Measurements from ENCODE around the gene MYH16. TPM values are rescaled to one million over a fixed set of nuclear protein-coding genes. Genes with fewer than 3 reads are reported as not detected.
"Not testable (repeated sequence)": the region's sequence is repeated elsewhere in the genome, so short reads cannot be mapped to it uniquely, and the experiment has no call there.

The MYH16 gene
- total RNA-seq, 4 donors from 2014 or later = not detected

DNA sequence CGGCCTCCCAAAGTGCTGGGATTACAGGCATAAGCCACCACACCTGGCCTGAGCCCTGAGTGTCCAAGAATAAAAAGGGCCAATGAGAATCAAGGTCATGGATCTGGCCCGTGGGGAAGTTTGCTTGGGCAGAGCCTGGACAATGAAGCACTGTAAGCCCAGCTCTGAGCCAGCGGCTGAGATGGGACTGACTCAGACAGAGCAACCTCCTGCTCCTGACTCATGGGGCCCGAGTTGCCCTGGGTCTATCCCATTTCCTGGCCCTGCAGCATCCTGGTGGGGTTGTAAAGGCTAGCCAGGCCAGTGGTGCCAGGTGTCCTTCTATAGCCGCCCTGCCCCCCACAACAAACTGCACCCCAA, 5.2 kb upstream of the MYH16 start:
- no peak overlapping the region for H3K4me3 ChIP-seq (replicated peaks in 1 of 3)
- TF ChIP-seq, protein P1, sequence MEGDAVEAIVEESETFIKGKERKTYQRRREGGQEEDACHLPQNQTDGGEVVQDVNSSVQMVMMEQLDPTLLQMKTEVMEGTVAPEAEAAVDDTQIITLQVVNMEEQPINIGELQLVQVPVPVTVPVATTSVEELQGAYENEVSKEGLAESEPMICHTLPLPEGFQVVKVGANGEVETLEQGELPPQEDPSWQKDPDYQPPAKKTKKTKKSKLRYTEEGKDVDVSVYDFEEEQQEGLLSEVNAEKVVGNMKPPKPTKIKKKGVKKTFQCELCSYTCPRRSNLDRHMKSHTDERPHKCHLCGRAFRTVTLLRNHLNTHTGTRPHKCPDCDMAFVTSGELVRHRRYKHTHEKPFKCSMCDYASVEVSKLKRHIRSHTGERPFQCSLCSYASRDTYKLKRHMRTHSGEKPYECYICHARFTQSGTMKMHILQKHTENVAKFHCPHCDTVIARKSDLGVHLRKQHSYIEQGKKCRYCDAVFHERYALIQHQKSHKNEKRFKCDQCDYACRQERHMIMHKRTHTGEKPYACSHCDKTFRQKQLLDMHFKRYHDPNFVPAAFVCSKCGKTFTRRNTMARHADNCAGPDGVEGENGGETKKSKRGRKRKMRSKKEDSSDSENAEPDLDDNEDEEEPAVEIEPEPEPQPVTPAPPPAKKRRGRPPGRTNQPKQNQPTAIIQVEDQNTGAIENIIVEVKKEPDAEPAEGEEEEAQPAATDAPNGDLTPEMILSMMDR (IDR thresholded peaks at IDR 0.05) = no peak
- TF ChIP-seq POLR2A (IDR thresholded peaks at IDR 0.05) = no peak
- DNase-seq = no peak
- H3K36me3 ChIP-seq = no peaks in the 10 kb centered on the region
- intact Hi-C loops (cut with DNase I) = no loop called here
- H3K9me3 ChIP-seq = no peaks in the 10 kb centered on the region
- no peak overlapping the region for H3K27ac ChIP-seq
- no peaks in the 10 kb centered on the region for H3K27me3 ChIP-seq
- 69 to 85% methylated on average over 4 to 5 of the region's 5 CpGs for WGBS, 2 donors
- H3K4me1 ChIP-seq = no peaks in the 10 kb centered on the region

DNA sequence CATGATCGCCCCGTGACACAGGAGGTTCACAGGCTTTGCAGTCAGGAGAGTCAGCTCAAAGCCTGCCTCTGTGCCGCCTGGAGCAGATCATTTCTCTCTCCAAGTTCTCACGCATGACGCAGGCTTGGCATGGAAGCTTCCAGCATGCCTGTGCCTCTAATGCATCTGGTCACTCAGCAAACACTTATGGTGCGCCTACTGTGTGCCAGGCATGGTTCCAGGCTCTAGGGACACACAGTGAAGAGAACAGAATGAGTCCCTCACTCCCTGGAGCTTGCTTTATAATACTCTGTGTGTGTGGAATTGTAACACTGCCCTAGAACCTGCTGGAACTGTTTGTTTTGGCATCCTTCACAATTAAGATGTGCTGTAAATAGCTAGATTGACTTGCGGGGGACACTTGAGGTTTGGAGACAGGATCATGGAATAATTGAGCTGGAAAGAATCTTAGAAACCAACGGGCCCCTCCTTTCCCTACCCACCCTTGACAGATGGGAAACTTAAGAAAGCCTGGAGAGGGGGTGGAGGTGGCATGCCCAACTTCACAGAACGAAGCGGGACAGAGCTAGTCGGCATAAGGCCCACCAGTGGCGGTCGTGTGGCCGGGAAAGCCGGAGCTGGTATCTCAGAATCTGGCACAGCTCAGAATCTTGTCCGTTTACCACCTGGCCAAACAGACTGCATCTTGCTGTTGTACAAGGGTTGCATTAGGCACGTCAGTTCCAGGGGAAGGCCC, 4.6 kb upstream of the MYH16 start:
- WGBS, 2 donors = 63 to 79% methylated on average over 11 to 17 of the region's 17 CpGs
- Histone ChIP-seq H3K4me3 (replicated peaks in 1 of 3) (no peak overlapping the region), H3K36me3 (no peaks in the 10 kb centered on the region), H3K9me3 (no peaks in the 10 kb centered on the region), H3K27me3 (no peaks in the 10 kb centered on the region), H3K4me1 (no peaks in the 10 kb centered on the region), H3K27ac (no peak overlapping the region)
- DNase-seq = no peak
- intact Hi-C loops (cut with DNase I) = no loop called here
- TF ChIP-seq POLR2A (IDR thresholded peaks at IDR 0.05) = no peak
- TF ChIP-seq, protein P1 (IDR thresholded peaks at IDR 0.05) = no peak

DNA sequence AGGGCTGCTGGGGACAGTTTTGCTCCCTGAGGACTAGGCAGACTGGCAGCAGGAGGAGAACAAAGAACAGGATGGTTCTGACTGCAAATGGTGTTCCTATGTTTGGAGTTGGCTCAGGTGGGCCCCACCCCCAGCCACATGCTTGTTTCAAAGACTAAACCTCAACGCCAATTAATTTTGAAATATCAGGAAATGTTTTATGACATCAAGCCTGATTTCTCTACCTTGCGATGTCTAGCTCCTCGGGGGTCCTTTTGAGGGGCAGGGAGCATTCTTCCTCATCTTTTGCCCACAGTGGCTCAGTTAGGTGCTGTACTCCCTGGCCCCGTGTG, 4.1 kb upstream of the MYH16 start:
- intact Hi-C loops (cut with DNase I) = no loop called here
- Histone ChIP-seq H3K27ac (no peak overlapping the region), H3K36me3 (no peaks in the 10 kb centered on the region), H3K27me3 (no peaks in the 10 kb centered on the region), H3K9me3 (no peaks in the 10 kb centered on the region), H3K4me3 (replicated peaks in 1 of 3) (no peak overlapping the region), H3K4me1 (no peaks in the 10 kb centered on the region)
- TF ChIP-seq, protein P1 (IDR thresholded peaks at IDR 0.05) = no peak
- no peak for TF ChIP-seq POLR2A (IDR thresholded peaks at IDR 0.05)
- no peak for DNase-seq
- WGBS, 2 donors = 80 to 81% methylated on average over 4 of the region's 4 CpGs

DNA sequence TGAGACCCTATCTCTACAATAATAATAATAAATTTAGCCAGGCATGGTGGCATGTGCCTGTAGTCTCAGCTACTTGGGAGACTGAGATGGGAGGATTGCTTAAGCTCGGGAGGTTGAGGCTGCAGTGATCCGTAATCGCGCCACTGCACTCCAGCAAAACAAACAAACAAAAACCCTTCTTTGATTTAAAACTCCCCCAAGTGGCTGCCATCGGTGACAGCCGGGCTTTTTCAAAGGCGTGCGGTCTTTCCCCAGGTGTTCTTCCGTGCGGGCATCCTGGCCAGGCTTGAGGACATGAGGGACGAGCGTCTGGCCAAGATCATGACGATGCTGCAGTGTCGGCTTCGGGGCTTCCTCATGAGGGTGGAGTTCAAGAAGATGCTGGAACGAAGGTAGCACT, 1.9 kb upstream of the MYH16 start:
- intact Hi-C loops (cut with DNase I) = no loop called here
- WGBS, 2 donors = 45 to 49% methylated on average over 16 of the region's 16 CpGs
- no peaks in the 10 kb centered on the region for H3K27me3 ChIP-seq
- no peaks in the 10 kb centered on the region for H3K4me1 ChIP-seq
- no peak for DNase-seq
- H3K27ac ChIP-seq = no peak overlapping the region
- TF ChIP-seq POLR2A (IDR thresholded peaks at IDR 0.05) = no peak
- TF ChIP-seq, protein P1 (IDR thresholded peaks at IDR 0.05) = no peak
- H3K9me3 ChIP-seq = no peaks in the 10 kb centered on the region
- no peaks in the 10 kb centered on the region for H3K36me3 ChIP-seq
- no peak overlapping the region for H3K4me3 ChIP-seq (replicated peaks in 1 of 3)

DNA sequence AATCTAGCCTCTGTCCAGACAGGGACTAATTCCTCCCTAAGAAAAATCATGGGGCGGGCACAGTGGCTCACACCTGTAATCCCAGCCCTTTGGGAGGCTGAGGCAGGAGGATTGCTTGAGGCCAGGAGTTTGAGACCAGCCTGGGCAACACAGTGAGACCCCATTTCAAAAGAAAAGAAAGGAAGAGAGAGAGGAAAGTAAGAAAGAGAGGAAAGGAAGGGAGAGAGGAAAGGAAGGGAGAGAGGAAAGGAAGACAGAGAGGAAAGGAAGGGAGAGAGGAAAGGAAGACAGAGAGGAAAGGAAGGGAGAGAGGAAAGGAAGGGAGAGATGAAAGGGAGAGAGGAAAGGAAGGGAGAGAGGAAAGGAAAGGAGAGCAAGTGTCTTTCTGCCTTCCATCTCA, 922 bp downstream of the MYH16 start:
- H3K4me3 ChIP-seq (replicated peaks in 1 of 3); H3K27me3 ChIP-seq; H3K4me1 ChIP-seq; intact Hi-C loops (cut with DNase I); H3K27ac ChIP-seq; H3K9me3 ChIP-seq; DNase-seq; H3K36me3 ChIP-seq: not testable (repeated sequence)
- 94 to 95% methylated on average over 1 of the region's 1 CpG for WGBS, 2 donors

DNA sequence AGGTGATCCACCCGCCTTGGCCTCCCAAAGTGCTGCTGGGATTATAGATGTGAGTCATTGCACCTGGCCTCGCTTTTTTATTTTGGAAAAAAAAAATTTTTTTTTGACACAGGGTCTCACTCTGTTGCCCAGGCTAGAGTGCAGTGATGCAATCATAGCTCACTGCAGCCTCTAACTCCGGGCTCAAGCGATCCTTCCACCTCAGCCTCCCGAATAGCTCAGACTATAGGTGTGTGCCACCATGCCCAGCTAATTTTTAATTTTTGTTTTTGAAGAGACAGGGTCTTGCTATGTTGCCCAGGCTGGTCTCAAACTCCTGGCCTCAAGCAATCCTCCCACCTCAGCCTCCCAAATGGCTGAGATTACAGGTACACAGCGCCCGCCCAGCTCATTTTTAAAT, 2.3 kb downstream of the MYH16 start:
- H3K27me3 ChIP-seq; H3K4me1 ChIP-seq; DNase-seq; H3K27ac ChIP-seq; H3K9me3 ChIP-seq; H3K36me3 ChIP-seq; H3K4me3 ChIP-seq (replicated peaks in 1 of 3); intact Hi-C loops (cut with DNase I): not testable (repeated sequence)
- WGBS, 2 donors = 99% methylated on average over 7 of the region's 7 CpGs
